Measurements from ENCODE around the gene CCSER1. TPM values are rescaled to one million over a fixed set of nuclear protein-coding genes. Genes with fewer than 3 reads are reported as not detected.

CCSER1 gene
- total and polyA plus RNA-seq, 2 experiments from 2014 or later = 5.2 to 23.4 TPM

DNA sequence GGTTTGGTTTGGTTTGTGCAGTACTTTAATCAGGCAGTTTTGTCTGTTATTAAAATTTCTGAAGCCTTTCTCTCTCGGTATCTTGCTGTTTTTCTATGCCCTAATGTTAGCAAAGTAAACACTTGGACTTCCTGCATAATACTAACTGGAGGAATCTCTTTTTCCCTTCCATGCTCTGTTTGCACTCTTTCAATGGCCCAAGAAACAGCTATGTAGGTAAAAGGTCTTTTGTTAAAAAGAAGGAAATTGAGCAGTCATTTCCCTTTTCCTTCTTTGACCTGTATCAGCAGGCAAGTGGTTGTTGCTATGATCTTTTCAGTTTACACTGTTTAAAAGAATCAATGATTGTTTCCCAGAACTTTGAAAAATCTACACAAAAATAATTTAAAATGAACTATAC lies 82.7 kb downstream of the CCSER1 start:
- Histone ChIP-seq H3K79me2 (peaks cover 4% of the 10 kb centered on the region), H2AFZ (peak overlapping the region; percentile 0), H4K20me1 (ENCODE audit: insufficient read depth, poor library complexity, severe bottlenecking) (no peaks in the 10 kb centered on the region), H3K27ac (peak overlapping the region; percentile 59), H3K9me3 (ENCODE audit: low read depth) (no peaks in the 10 kb centered on the region), H3K9me2 (replicated peaks; ENCODE audit: insufficient read depth) (no peaks in the 10 kb centered on the region), H3K4me3 (no peak overlapping the region), H3K4me1 (ENCODE audit: insufficient read depth) (peaks cover 6% of the 10 kb centered on the region), H3K27me3 (no peaks in the 10 kb centered on the region), H3K36me3 (replicated peaks; ENCODE audit: insufficient read depth, low read depth) (no peaks in the 10 kb centered on the region), H3K4me2 (peak overlapping the region; percentile 61)
- WGBS (ENCODE audit: low lambda C conversion rate, missing lambda C conversion rate) = 30% methylated on average over 1 of the region's 1 CpG
- TF ChIP-seq CTCF (IDR thresholded peaks at IDR 0.05; ENCODE audit: poor library complexity) = no peak
- TF ChIP-seq EZH2phosphoT487 (IDR thresholded peaks at IDR 0.05; ENCODE audit: low read depth, severe bottlenecking, unreplicated experiment) = no peak
- no peak for TF ChIP-seq EZH2 (IDR thresholded peaks at IDR 0.05; ENCODE audit: borderline replicate concordance)
- DNase-seq (ENCODE audit: low spot score) = peak; percentile 11

GRCh38 chr4:90211174-90211573 lies 84.0 kb downstream of the CCSER1 start:
- peaks cover 4% of the 10 kb centered on the region for H3K79me2 ChIP-seq
- no peaks in the 10 kb centered on the region for H3K9me3 ChIP-seq (ENCODE audit: low read depth)
- no peaks in the 10 kb centered on the region for H3K27me3 ChIP-seq
- no peak overlapping the region for H3K4me3 ChIP-seq
- H4K20me1 ChIP-seq (ENCODE audit: insufficient read depth, poor library complexity, severe bottlenecking) = no peaks in the 10 kb centered on the region
- no peaks in the 10 kb centered on the region for H3K9me2 ChIP-seq (replicated peaks; ENCODE audit: insufficient read depth)
- peaks cover 6% of the 10 kb centered on the region for H3K4me1 ChIP-seq (ENCODE audit: insufficient read depth)
- TF ChIP-seq EZH2 (IDR thresholded peaks at IDR 0.05; ENCODE audit: borderline replicate concordance) (no peak), EZH2phosphoT487 (IDR thresholded peaks at IDR 0.05; ENCODE audit: low read depth, severe bottlenecking, unreplicated experiment) (no peak), CTCF (IDR thresholded peaks at IDR 0.05; ENCODE audit: poor library complexity) (no peak)
- H3K27ac ChIP-seq = no peak overlapping the region
- H3K4me2 ChIP-seq = no peak overlapping the region
- 47% methylated on average over 1 of the region's 1 CpG for WGBS (ENCODE audit: low lambda C conversion rate, missing lambda C conversion rate)
- no peak overlapping the region for H2AFZ ChIP-seq
- no peaks in the 10 kb centered on the region for H3K36me3 ChIP-seq (replicated peaks; ENCODE audit: insufficient read depth, low read depth)
- no peak for DNase-seq (ENCODE audit: low spot score)

DNA sequence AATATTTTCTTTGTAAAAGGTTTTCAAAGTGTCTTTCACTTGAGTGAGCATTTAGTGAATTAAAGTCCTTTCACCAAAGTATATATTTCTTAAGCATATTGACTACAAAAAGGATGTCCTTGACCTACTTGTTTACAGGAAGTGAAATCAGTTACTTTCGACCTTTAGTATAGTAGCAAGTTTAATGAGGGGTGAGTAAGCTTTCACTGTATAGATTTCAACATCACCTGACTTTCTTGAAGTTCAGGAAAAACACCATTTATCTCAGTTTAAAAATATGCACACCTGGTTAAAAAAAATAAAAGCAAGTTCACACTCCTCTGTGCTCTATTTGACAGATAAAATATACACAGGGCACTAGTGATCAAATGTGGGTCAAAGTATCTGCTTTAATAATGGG lies 88.1 kb downstream of the CCSER1 start:
- WGBS (ENCODE audit: low lambda C conversion rate, missing lambda C conversion rate) = 51% methylated on average over 1 of the region's 1 CpG
- Histone ChIP-seq H3K27ac (peak overlapping the region; percentile 70), H3K9me3 (ENCODE audit: low read depth) (no peaks in the 10 kb centered on the region), H3K4me3 (no peak overlapping the region), H3K27me3 (no peaks in the 10 kb centered on the region), H3K9me2 (replicated peaks; ENCODE audit: insufficient read depth) (no peaks in the 10 kb centered on the region), H2AFZ (no peak overlapping the region), H3K4me2 (no peak overlapping the region), H3K36me3 (replicated peaks; ENCODE audit: insufficient read depth, low read depth) (no peaks in the 10 kb centered on the region), H3K79me2 (peaks cover 7% of the 10 kb centered on the region), H4K20me1 (ENCODE audit: insufficient read depth, poor library complexity, severe bottlenecking) (no peaks in the 10 kb centered on the region), H3K4me1 (ENCODE audit: insufficient read depth) (no peaks in the 10 kb centered on the region)
- DNase-seq (ENCODE audit: low spot score) = peak; percentile 16
- TF ChIP-seq EZH2phosphoT487 (IDR thresholded peaks at IDR 0.05; ENCODE audit: low read depth, severe bottlenecking, unreplicated experiment) (no peak), EZH2 (IDR thresholded peaks at IDR 0.05; ENCODE audit: borderline replicate concordance) (no peak), CTCF (IDR thresholded peaks at IDR 0.05; ENCODE audit: poor library complexity) (no peak)

DNA sequence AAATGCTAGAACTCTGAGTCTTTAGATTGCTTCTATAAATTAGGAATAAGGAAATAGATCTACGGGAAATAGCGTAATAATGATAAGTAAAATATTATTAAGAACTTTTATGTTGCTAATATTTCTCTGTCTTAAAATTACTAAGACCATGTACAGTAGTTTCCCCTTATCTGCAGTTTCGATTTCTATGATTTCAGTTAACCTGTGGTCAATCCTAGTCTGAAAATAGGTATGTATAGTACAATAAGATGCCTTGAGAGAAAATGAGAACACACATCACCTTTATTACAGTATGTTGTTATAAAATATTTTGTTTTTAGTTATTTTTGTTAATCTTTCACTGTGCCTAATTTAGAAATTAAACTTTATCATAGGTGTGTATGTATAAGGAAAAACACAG lies 92.6 kb downstream of the CCSER1 start:
- no peaks in the 10 kb centered on the region for H3K4me1 ChIP-seq (ENCODE audit: insufficient read depth)
- no peak overlapping the region for H3K27ac ChIP-seq
- no peaks in the 10 kb centered on the region for H4K20me1 ChIP-seq (ENCODE audit: insufficient read depth, poor library complexity, severe bottlenecking)
- H3K9me2 ChIP-seq (replicated peaks; ENCODE audit: insufficient read depth) = no peaks in the 10 kb centered on the region
- H3K4me2 ChIP-seq = no peak overlapping the region
- no peaks in the 10 kb centered on the region for H3K36me3 ChIP-seq (replicated peaks; ENCODE audit: insufficient read depth, low read depth)
- H3K9me3 ChIP-seq (ENCODE audit: low read depth) = no peaks in the 10 kb centered on the region
- no peak overlapping the region for H2AFZ ChIP-seq
- H3K27me3 ChIP-seq = no peaks in the 10 kb centered on the region
- no peak overlapping the region for H3K4me3 ChIP-seq
- H3K79me2 ChIP-seq = peaks cover 4% of the 10 kb centered on the region
- no peak for DNase-seq (ENCODE audit: low spot score)
- TF ChIP-seq CTCF (IDR thresholded peaks at IDR 0.05; ENCODE audit: poor library complexity) = no peak
- no peak for TF ChIP-seq EZH2 (IDR thresholded peaks at IDR 0.05; ENCODE audit: borderline replicate concordance)
- TF ChIP-seq EZH2phosphoT487 (IDR thresholded peaks at IDR 0.05; ENCODE audit: low read depth, severe bottlenecking, unreplicated experiment) = no peak
- WGBS (ENCODE audit: low lambda C conversion rate, missing lambda C conversion rate) = 91% methylated on average over 3 of the region's 3 CpGs

Data from hepatocyte (in vitro differentiated cells).